ENCODE data around the gene ADRA2A. TPM values are rescaled to one million over a fixed set of nuclear protein-coding genes. Genes with fewer than 3 reads are reported as not detected.

Gene ADRA2A
- total RNA-seq, 1 experiment from 2014 or later: 1.7 TPM

DNA sequence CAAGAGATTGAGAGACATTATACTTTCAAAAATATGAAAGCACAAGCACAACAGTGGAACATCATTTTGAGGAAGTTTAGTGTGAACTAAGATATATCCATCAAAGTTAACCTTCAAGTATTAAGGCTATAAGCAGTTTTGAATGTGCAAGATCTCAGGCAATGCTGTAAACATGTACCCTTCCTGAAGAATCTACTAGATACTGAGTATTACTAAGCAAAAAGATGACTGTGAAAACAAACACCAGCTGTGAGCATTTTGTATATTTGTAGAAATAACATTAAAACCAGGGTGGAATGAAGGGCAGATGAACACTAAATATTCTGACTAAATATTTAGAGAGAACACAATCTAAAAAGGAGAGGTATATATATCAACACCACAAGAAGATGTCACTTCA, 41.3 kb upstream of the ADRA2A start:
- no peak for DNase-seq (ENCODE audit: low spot score)
- peaks cover 63% of the 10 kb centered on the region for H3K9me3 Mint-ChIP-seq
- H3K27ac Mint-ChIP-seq: no peak overlapping the region
- H3K4me3 Mint-ChIP-seq: no peak overlapping the region
- ATAC-seq: no peak
- no peaks in the 10 kb centered on the region; the same call in none of the 2 replicates for H3K27me3 Mint-ChIP-seq (ENCODE audit: low read depth)
- TF ChIP-seq, protein P1, sequence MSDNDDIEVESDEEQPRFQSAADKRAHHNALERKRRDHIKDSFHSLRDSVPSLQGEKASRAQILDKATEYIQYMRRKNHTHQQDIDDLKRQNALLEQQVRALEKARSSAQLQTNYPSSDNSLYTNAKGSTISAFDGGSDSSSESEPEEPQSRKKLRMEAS (CRISPR knock-in tag; IDR thresholded peaks at IDR 0.05): no peak
- TF ChIP-seq TCF7 (CRISPR knock-in tag; IDR thresholded peaks at IDR 0.05; ENCODE audit: low read depth) (no peak), ZBTB21 (CRISPR knock-in tag; IDR thresholded peaks at IDR 0.05; ENCODE audit: borderline replicate concordance) (no peak), ZNF416 (CRISPR knock-in tag; IDR thresholded peaks at IDR 0.05) (no peak), GRHL2 (CRISPR knock-in tag; IDR thresholded peaks at IDR 0.05; ENCODE audit: insufficient replicate concordance, severe bottlenecking) (no peak), NR3C1 (CRISPR knock-in tag; conservative IDR thresholded peaks at IDR 0.05; ENCODE audit: low read depth) (no peak), TEAD4 (CRISPR knock-in tag; IDR thresholded peaks at IDR 0.05) (no peak), TP53 (CRISPR knock-in tag; IDR thresholded peaks at IDR 0.05) (no peak), CREB1 (CRISPR knock-in tag; IDR thresholded peaks at IDR 0.05) (no peak), ZNF396 (CRISPR knock-in tag; IDR thresholded peaks at IDR 0.05; ENCODE audit: borderline replicate concordance) (no peak)
- TF ChIP-seq, protein P2, sequence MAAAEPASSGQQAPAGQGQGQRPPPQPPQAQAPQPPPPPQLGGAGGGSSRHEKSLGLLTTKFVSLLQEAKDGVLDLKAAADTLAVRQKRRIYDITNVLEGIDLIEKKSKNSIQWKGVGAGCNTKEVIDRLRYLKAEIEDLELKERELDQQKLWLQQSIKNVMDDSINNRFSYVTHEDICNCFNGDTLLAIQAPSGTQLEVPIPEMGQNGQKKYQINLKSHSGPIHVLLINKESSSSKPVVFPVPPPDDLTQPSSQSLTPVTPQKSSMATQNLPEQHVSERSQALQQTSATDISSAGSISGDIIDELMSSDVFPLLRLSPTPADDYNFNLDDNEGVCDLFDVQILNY (CRISPR knock-in tag; IDR thresholded peaks at IDR 0.05): no peak
- TF ChIP-seq, protein P3, sequence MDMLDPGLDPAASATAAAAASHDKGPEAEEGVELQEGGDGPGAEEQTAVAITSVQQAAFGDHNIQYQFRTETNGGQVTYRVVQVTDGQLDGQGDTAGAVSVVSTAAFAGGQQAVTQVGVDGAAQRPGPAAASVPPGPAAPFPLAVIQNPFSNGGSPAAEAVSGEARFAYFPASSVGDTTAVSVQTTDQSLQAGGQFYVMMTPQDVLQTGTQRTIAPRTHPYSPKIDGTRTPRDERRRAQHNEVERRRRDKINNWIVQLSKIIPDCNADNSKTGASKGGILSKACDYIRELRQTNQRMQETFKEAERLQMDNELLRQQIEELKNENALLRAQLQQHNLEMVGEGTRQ (CRISPR knock-in tag; IDR thresholded peaks at IDR 0.05): no peak
- TF ChIP-seq, protein P4, sequence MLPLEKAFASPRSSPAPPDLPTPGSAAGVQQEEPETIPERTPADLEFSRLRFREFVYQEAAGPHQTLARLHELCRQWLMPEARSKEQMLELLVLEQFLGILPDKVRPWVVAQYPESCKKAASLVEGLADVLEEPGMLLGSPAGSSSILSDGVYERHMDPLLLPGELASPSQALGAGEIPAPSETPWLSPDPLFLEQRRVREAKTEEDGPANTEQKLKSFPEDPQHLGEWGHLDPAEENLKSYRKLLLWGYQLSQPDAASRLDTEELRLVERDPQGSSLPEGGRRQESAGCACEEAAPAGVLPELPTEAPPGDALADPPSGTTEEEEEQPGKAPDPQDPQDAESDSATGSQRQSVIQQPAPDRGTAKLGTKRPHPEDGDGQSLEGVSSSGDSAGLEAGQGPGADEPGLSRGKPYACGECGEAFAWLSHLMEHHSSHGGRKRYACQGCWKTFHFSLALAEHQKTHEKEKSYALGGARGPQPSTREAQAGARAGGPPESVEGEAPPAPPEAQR (CRISPR knock-in tag; IDR thresholded peaks at IDR 0.05): no peak
- TF ChIP-seq, protein P5, sequence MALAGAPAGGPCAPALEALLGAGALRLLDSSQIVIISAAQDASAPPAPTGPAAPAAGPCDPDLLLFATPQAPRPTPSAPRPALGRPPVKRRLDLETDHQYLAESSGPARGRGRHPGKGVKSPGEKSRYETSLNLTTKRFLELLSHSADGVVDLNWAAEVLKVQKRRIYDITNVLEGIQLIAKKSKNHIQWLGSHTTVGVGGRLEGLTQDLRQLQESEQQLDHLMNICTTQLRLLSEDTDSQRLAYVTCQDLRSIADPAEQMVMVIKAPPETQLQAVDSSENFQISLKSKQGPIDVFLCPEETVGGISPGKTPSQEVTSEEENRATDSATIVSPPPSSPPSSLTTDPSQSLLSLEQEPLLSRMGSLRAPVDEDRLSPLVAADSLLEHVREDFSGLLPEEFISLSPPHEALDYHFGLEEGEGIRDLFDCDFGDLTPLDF (CRISPR knock-in tag; IDR thresholded peaks at IDR 0.05): no peak
- TF ChIP-seq, protein P6, sequence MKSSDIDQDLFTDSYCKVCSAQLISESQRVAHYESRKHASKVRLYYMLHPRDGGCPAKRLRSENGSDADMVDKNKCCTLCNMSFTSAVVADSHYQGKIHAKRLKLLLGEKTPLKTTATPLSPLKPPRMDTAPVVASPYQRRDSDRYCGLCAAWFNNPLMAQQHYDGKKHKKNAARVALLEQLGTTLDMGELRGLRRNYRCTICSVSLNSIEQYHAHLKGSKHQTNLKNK (CRISPR knock-in tag; IDR thresholded peaks at IDR 0.05): no peak
- TF ChIP-seq, protein P7, sequence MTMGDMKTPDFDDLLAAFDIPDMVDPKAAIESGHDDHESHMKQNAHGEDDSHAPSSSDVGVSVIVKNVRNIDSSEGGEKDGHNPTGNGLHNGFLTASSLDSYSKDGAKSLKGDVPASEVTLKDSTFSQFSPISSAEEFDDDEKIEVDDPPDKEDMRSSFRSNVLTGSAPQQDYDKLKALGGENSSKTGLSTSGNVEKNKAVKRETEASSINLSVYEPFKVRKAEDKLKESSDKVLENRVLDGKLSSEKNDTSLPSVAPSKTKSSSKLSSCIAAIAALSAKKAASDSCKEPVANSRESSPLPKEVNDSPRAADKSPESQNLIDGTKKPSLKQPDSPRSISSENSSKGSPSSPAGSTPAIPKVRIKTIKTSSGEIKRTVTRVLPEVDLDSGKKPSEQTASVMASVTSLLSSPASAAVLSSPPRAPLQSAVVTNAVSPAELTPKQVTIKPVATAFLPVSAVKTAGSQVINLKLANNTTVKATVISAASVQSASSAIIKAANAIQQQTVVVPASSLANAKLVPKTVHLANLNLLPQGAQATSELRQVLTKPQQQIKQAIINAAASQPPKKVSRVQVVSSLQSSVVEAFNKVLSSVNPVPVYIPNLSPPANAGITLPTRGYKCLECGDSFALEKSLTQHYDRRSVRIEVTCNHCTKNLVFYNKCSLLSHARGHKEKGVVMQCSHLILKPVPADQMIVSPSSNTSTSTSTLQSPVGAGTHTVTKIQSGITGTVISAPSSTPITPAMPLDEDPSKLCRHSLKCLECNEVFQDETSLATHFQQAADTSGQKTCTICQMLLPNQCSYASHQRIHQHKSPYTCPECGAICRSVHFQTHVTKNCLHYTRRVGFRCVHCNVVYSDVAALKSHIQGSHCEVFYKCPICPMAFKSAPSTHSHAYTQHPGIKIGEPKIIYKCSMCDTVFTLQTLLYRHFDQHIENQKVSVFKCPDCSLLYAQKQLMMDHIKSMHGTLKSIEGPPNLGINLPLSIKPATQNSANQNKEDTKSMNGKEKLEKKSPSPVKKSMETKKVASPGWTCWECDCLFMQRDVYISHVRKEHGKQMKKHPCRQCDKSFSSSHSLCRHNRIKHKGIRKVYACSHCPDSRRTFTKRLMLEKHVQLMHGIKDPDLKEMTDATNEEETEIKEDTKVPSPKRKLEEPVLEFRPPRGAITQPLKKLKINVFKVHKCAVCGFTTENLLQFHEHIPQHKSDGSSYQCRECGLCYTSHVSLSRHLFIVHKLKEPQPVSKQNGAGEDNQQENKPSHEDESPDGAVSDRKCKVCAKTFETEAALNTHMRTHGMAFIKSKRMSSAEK (CRISPR knock-in tag; IDR thresholded peaks at IDR 0.05; ENCODE audit: borderline replicate concordance): no peak
- TF ChIP-seq, protein P8, sequence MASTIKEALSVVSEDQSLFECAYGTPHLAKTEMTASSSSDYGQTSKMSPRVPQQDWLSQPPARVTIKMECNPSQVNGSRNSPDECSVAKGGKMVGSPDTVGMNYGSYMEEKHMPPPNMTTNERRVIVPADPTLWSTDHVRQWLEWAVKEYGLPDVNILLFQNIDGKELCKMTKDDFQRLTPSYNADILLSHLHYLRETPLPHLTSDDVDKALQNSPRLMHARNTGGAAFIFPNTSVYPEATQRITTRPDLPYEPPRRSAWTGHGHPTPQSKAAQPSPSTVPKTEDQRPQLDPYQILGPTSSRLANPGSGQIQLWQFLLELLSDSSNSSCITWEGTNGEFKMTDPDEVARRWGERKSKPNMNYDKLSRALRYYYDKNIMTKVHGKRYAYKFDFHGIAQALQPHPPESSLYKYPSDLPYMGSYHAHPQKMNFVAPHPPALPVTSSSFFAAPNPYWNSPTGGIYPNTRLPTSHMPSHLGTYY (CRISPR knock-in tag; IDR thresholded peaks at IDR 0.05): no peak
- TF ChIP-seq, protein P9, sequence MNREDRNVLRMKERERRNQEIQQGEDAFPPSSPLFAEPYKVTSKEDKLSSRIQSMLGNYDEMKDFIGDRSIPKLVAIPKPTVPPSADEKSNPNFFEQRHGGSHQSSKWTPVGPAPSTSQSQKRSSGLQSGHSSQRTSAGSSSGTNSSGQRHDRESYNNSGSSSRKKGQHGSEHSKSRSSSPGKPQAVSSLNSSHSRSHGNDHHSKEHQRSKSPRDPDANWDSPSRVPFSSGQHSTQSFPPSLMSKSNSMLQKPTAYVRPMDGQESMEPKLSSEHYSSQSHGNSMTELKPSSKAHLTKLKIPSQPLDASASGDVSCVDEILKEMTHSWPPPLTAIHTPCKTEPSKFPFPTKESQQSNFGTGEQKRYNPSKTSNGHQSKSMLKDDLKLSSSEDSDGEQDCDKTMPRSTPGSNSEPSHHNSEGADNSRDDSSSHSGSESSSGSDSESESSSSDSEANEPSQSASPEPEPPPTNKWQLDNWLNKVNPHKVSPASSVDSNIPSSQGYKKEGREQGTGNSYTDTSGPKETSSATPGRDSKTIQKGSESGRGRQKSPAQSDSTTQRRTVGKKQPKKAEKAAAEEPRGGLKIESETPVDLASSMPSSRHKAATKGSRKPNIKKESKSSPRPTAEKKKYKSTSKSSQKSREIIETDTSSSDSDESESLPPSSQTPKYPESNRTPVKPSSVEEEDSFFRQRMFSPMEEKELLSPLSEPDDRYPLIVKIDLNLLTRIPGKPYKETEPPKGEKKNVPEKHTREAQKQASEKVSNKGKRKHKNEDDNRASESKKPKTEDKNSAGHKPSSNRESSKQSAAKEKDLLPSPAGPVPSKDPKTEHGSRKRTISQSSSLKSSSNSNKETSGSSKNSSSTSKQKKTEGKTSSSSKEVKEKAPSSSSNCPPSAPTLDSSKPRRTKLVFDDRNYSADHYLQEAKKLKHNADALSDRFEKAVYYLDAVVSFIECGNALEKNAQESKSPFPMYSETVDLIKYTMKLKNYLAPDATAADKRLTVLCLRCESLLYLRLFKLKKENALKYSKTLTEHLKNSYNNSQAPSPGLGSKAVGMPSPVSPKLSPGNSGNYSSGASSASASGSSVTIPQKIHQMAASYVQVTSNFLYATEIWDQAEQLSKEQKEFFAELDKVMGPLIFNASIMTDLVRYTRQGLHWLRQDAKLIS (CRISPR knock-in tag; IDR thresholded peaks at IDR 0.05; ENCODE audit: borderline replicate concordance): no peak
- ChIA-PET POLR2A (no interaction called here), CTCF (no interaction called here)
- H3K4me1 Mint-ChIP-seq: no peaks in the 10 kb centered on the region
- H3K36me3 Mint-ChIP-seq: peaks cover 49% of the 10 kb centered on the region
